SKM-1 (cell line): ENCODE data around the gene DNAJC4.

Experiments used
- DNase-seq: peaks from one replicate; lab custom pipeline; 2025; ENCODE audit not compliant: unreplicated experiment; lab: John Stamatoyannopoulos, UW

The DNAJC4 gene

GRCh38 chr11:64230171-64230984, at the start of gene DNAJC4:
Gene DNAJC4 (plus strand): TSS chr11:64230548. CDS start chr11:64230855, 307 bp downstream.
- DNase-seq = no peak

- DNase-seq = no peak
These were observed 49.5 kb upstream of the DNAJC4 start for GRCh38 chr11:64180891-64181290.

GRCh38 chr11:64181506-64182411, 48.6 kb upstream of the DNAJC4 start:
- peak; percentile 73 for DNase-seq

- DNase-seq = no peak
These were observed 46.5 kb upstream of the DNAJC4 start for GRCh38 chr11:64183890-64184289.

GRCh38 chr11:64185175-64185692, 45.1 kb upstream of the DNAJC4 start:
- DNase-seq = peak; percentile 70

- DNase-seq = peak; percentile 100
These were observed 44.5 kb upstream of the DNAJC4 start, which contains the start of gene STIP1 for GRCh38 chr11:64185693-64186491. Gene STIP1 (plus strand): TSS chr11:64186171. CDS start chr11:64186262, 91 bp downstream.

- no peak for DNase-seq
These were observed 43.7 kb upstream of the DNAJC4 start for GRCh38 chr11:64186492-64187165.

GRCh38 chr11:64192434-64192833, 37.9 kb upstream of the DNAJC4 start:
- no peak for DNase-seq

GRCh38 chr11:64196626-64197025, 33.7 kb upstream of the DNAJC4 start:
- no peak for DNase-seq

GRCh38 chr11:64198511-64198910, 31.8 kb upstream of the DNAJC4 start:
- no peak for DNase-seq

- no peak for DNase-seq
These were observed 28.8 kb upstream of the DNAJC4 start for GRCh38 chr11:64201543-64201942.

- DNase-seq = no peak
These were observed 27.4 kb upstream of the DNAJC4 start for GRCh38 chr11:64202992-64203391.

GRCh38 chr11:64203421-64204079, 26.8 kb upstream of the DNAJC4 start:
- no peak for DNase-seq

- no peak for DNase-seq
These were observed 26.3 kb upstream of the DNAJC4 start for GRCh38 chr11:64204080-64204440.

- DNase-seq = peak; percentile 68
These were observed 25.8 kb upstream of the DNAJC4 start for GRCh38 chr11:64204464-64204989.

- peak; percentile 56 for DNase-seq
These were observed 23.7 kb upstream of the DNAJC4 start, which contains the start of gene FERMT3 for GRCh38 chr11:64206457-64207255. Gene FERMT3 (plus strand): TSS chr11:64206721. CDS start chr11:64207365, 644 bp downstream.

- peak; percentile 81 for DNase-seq
These were observed 22.9 kb upstream of the DNAJC4 start for GRCh38 chr11:64207256-64208085.
